Measurements from ENCODE around the gene RASSF3. TPM values are rescaled to one million over a fixed set of nuclear protein-coding genes. Genes with fewer than 3 reads are reported as not detected.

Gene RASSF3
- polyA plus RNA-seq, 1 donor from 2014 or later: 0.06 TPM

GRCh38 chr12:64680235-64680634 lies 69.9 kb downstream of the RASSF3 start:
- H3F3A ChIP-seq (ENCODE audit: insufficient read depth, low read length, poor library complexity, severe bottlenecking): no peaks in the 10 kb centered on the region
- no peaks in the 10 kb centered on the region for H3K9me2 ChIP-seq (ENCODE audit: insufficient read depth, low read length)
- no peak overlapping the region for H3K4me2 ChIP-seq (ENCODE audit: low read length)
- no peaks in the 10 kb centered on the region for H3K9me3 ChIP-seq (ENCODE audit: low read length)
- no peak overlapping the region for H3K27ac ChIP-seq (ENCODE audit: low read length)
- no peak overlapping the region for H3K9ac ChIP-seq (ENCODE audit: low read length)
- no peak overlapping the region for H2AFZ ChIP-seq (ENCODE audit: low read depth, low read length)
- TF ChIP-seq MXI1 (conservative IDR thresholded peaks at IDR 0.05; ENCODE audit: poor library complexity, severe bottlenecking) (no peak), EZH2 (IDR thresholded peaks at IDR 0.05; ENCODE audit: borderline replicate concordance, insufficient read depth, low read length, poor library complexity, severe bottlenecking) (no peak), EP300 (conservative IDR thresholded peaks at IDR 0.05; ENCODE audit: poor library complexity, severe bottlenecking) (no peak), RAD21 (conservative IDR thresholded peaks at IDR 0.05) (no peak), SMC3 (conservative IDR thresholded peaks at IDR 0.05; ENCODE audit: poor library complexity) (no peak), POLR2AphosphoS5 (IDR thresholded peaks at IDR 0.05) (no peak), TAF1 (IDR thresholded peaks at IDR 0.05; ENCODE audit: low read depth) (no peak)
- TF ChIP-seq, protein P1, sequence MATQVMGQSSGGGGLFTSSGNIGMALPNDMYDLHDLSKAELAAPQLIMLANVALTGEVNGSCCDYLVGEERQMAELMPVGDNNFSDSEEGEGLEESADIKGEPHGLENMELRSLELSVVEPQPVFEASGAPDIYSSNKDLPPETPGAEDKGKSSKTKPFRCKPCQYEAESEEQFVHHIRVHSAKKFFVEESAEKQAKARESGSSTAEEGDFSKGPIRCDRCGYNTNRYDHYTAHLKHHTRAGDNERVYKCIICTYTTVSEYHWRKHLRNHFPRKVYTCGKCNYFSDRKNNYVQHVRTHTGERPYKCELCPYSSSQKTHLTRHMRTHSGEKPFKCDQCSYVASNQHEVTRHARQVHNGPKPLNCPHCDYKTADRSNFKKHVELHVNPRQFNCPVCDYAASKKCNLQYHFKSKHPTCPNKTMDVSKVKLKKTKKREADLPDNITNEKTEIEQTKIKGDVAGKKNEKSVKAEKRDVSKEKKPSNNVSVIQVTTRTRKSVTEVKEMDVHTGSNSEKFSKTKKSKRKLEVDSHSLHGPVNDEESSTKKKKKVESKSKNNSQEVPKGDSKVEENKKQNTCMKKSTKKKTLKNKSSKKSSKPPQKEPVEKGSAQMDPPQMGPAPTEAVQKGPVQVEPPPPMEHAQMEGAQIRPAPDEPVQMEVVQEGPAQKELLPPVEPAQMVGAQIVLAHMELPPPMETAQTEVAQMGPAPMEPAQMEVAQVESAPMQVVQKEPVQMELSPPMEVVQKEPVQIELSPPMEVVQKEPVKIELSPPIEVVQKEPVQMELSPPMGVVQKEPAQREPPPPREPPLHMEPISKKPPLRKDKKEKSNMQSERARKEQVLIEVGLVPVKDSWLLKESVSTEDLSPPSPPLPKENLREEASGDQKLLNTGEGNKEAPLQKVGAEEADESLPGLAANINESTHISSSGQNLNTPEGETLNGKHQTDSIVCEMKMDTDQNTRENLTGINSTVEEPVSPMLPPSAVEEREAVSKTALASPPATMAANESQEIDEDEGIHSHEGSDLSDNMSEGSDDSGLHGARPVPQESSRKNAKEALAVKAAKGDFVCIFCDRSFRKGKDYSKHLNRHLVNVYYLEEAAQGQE (IDR thresholded peaks at IDR 0.05; ENCODE audit: borderline replicate concordance): no peak
- TF ChIP-seq, protein P2, sequence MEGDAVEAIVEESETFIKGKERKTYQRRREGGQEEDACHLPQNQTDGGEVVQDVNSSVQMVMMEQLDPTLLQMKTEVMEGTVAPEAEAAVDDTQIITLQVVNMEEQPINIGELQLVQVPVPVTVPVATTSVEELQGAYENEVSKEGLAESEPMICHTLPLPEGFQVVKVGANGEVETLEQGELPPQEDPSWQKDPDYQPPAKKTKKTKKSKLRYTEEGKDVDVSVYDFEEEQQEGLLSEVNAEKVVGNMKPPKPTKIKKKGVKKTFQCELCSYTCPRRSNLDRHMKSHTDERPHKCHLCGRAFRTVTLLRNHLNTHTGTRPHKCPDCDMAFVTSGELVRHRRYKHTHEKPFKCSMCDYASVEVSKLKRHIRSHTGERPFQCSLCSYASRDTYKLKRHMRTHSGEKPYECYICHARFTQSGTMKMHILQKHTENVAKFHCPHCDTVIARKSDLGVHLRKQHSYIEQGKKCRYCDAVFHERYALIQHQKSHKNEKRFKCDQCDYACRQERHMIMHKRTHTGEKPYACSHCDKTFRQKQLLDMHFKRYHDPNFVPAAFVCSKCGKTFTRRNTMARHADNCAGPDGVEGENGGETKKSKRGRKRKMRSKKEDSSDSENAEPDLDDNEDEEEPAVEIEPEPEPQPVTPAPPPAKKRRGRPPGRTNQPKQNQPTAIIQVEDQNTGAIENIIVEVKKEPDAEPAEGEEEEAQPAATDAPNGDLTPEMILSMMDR (IDR thresholded peaks at IDR 0.05; ENCODE audit: poor library complexity, severe bottlenecking): no peak
- H3K27me3 ChIP-seq (ENCODE audit: insufficient read depth, low read depth, low read length): no peaks in the 10 kb centered on the region
- no peaks in the 10 kb centered on the region for H3K36me3 ChIP-seq (ENCODE audit: insufficient read depth, low read length)
- no peaks in the 10 kb centered on the region for H4K20me1 ChIP-seq (ENCODE audit: insufficient read depth)
- no peak overlapping the region for H3K4me3 ChIP-seq (ENCODE audit: low read length)
- H3K79me2 ChIP-seq (replicated peaks; ENCODE audit: insufficient read depth, low read length): no peaks in the 10 kb centered on the region

DNA sequence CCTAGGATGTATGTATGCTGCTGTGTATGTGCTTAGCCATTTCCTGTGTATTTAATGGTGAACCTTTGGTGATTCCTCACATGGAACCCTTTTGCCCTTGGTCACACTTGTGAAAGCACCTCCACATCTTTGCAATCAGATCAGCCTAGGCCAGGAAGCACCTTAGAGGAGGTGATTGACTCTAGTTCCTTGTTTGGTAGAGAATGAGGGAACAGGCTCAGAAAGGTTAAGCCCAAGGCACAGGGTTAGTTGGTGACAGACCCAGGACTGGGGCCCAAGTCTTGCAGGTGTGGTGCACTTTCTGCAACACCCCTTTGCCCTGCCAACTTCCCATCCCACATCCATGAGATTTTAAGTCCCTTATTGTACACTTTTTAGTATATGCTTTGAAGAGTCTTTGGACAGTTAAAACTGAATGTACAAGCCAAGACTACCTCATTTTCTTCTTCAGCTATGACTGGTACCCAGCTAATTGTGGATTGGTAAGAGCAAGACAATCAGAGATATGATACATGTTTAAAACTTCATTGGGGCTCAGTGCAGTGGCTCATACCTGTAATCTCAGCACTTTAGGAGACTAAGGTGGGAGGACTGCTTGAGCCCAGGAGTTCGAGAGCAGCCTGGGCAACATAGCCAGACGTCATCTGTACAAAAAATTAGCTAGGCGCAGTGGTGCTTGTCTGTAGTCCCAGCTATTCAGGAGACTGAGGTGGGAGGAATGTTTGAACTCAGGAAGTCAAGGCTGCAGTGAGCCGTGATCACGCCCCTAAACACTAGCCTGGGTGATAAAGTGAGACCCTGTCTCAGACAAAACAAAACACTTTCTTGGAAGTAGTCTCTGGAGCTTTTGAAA lies 71.1 kb downstream of the RASSF3 start:
- Histone ChIP-seq H3K79me2 (replicated peaks; ENCODE audit: insufficient read depth, low read length) (no peaks in the 10 kb centered on the region), H3K36me3 (ENCODE audit: insufficient read depth, low read length) (no peaks in the 10 kb centered on the region), H3K9ac (ENCODE audit: low read length) (no peak overlapping the region), H3K4me3 (ENCODE audit: low read length) (no peak overlapping the region), H4K20me1 (ENCODE audit: insufficient read depth) (no peaks in the 10 kb centered on the region), H3K27ac (ENCODE audit: low read length) (no peak overlapping the region), H2AFZ (ENCODE audit: low read depth, low read length) (no peak overlapping the region), H3K9me2 (ENCODE audit: insufficient read depth, low read length) (no peaks in the 10 kb centered on the region), H3K9me3 (ENCODE audit: low read length) (no peaks in the 10 kb centered on the region), H3F3A (ENCODE audit: insufficient read depth, low read length, poor library complexity, severe bottlenecking) (no peaks in the 10 kb centered on the region), H3K27me3 (ENCODE audit: insufficient read depth, low read depth, low read length) (no peaks in the 10 kb centered on the region), H3K4me2 (ENCODE audit: low read length) (no peak overlapping the region)
- TF ChIP-seq SMC3 (conservative IDR thresholded peaks at IDR 0.05; ENCODE audit: poor library complexity) (no peak), TAF1 (IDR thresholded peaks at IDR 0.05; ENCODE audit: low read depth) (no peak), MXI1 (conservative IDR thresholded peaks at IDR 0.05; ENCODE audit: poor library complexity, severe bottlenecking) (no peak), RAD21 (conservative IDR thresholded peaks at IDR 0.05) (no peak), EP300 (conservative IDR thresholded peaks at IDR 0.05; ENCODE audit: poor library complexity, severe bottlenecking) (no peak), EZH2 (IDR thresholded peaks at IDR 0.05; ENCODE audit: borderline replicate concordance, insufficient read depth, low read length, poor library complexity, severe bottlenecking) (no peak)
- TF ChIP-seq, protein P1 (IDR thresholded peaks at IDR 0.05; ENCODE audit: borderline replicate concordance): no peak

Measured in neural cell (in vitro differentiated cells).